ENCODE data around the gene SRSF1.

The SRSF1 gene

DNA sequence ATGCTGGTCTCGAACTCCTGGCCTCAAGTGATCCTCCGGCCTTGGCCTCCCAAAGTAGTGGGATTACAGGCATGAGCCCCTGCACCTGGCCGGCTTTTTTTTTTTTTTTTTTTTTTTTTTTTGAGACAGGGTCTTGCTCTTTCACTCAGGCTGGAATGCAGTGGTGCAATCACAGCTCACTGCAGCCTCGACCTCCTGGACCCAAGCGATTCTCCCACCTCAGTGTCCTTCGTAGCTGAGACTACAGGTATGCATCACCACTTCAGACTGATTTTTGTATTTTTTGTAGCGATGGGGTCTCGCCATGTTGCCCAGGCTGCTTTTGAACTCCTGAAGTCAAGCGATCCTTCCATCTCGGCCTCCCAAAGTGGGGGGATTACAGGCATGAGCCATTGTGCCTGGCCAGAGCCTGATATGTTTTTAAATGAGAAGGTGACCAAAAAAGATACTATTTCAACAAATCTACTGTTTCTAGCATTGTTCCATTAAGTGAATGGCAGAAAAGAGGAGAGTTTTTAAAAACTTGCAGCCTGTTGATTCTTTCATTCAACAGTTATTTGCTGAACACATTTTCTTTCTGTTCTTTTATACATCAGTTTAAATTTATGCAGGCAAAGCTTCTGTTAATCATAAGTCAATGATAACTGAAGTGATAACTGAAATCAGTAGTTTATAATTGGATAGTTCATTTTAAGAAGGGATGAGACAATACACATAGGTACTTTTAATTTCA, 3.2 kb upstream of the SRSF1 start:
- ATAC-seq (no peak), DNase-seq (no peak)

DNA sequence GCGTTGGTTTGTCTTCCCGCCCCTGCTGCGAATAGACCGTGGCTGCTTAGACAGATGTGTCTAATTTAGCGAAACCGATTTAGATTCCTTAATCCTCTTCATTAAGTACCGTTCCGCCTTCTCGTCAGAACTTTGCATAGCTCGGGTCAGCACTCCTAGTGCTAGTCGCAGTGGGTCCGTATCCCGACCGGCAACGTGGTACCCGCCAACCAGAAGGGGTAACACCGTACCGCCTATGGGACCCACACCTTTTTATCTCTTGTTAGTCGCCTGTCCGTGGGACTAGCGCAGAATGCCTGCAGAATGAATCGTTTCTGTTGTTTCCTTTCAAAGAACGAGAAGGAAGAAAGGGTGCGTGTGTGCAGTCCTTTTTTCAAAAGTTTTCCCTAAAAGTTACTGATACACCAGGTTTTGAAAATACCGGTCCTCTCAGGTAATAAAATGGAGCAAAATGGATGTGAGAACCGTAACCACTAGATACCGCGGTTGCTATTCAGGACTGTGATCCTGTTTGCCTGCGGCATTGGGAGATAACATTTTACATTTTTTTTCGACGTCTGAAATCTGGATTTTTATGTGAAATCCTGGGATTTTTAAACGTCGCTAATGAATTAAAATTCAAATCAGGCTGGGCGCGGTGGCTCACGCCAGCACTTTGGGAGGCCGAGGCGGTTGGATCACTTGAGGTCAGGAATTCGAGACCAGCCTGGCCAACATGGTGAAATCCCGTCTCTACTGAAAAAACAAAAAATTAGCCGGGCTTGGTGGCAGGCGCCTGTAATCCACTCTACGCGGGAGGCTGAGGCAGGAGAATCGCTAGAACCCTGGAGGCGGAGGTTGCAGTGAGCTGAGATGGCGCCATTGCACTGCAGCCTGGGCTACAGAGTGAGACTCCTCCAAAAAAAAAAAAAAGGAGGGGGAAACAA, 998 bp upstream of the SRSF1 start:
- peak; percentile 14 for DNase-seq
- ATAC-seq, result peak; percentile 29

DNA sequence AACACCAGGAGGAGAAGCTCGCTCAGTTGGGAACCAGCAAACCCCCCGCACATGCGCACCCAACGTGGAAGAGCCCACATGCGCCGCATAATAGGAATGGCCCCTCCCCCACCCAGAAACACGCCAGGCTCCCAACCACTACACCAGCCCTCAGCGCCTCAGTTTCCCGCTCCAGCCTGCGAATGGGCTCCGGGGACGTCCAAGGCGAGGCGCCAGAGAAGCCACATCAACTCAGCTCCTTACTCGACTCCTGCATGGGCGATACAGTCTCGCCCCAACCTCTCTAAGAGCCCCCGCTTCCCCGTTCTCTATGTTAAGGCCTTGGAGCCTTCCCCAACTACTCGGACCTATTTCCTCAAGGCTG, 504 bp downstream of the SRSF1 start:
- ATAC-seq (peak; percentile 40), DNase-seq (peak; percentile 81)

DNA sequence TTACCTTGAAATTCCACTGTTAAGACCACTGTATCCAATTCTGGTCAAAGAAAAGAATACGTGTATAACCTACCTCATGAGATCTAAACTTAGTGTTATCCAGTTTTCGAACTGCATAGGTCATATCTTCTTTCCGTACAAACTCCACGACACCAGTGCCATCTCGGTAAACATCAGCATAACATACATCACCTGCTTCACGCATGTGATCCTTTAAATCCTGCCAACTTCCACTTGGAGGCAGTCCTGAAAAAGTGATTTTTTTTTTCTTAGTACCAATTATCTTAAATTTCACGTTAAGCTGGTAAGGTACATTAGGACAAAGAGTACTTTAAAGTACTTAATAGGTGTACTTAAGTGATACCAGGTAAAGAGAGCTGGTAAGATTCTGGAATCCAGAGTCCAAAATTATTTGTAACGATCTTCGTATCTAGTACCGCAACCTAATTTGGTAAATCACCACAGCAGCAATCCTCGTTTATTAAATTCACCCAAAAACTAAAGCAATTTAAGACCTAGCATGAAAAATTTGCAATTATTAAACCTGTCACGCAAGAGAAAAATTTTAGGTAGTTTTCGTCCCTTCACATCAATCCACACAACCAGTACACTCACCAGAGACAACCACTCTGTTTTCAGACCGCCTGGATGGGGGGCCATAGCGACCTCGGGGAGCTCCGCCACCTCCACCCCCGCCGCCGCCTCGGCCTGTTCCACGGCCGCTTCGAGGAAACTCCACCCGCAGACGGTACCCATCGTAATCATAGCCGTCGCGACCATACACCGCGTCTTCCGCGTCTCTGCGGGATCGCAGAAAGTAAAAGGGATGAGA, 1.1 kb downstream of the SRSF1 start:
- peak; percentile 2 for ATAC-seq
- no peak for DNase-seq

DNA sequence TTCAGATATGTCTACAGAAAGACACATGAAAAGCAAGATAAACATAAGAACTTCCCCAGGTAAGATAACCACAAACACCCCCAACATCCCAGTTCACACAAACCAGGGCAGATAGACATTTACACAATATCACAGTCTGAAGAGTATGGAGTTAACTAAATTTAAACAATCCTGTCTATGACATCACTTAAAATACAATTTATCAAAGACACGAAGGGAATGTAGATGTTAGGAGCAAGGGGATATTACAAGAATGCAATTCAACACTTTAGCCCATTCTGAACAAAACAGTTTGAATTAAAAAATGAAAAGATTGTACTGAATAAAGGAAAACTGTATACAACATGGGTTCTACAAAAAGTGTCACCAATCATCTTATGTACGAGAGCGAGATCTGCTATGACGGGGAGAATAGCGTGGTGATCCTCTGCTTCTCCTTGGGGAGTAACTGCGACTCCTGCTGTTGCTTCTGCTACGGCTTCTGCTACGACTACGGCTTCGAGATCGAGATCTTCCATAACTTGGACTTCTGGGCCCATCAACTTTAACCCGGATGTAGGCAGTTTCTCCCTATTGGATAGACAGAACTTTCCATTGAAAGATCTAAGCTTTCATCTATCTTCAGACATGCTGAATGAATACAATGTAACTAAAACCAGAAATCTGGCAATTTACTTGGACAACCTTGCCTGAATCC, 1.9 kb downstream of the SRSF1 start:
- ATAC-seq (no peak), DNase-seq (no peak)

DNA sequence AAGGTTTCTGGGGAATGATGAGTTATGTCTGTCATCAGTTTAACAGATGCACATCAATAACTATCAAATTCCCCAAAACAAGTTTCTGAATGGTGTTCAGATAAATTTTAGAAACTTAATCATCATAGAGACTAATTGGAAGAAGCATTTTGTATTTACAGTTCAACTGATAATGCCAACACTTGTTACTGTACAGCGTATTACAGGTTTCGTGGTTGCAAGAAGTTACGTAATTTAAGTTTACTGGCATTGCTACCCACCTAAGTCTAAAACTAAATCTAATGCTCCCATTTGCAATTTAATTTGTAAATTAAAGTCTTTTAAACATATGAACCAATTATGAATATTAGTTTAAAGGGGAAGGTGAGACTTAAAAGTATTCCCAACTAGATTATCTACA, 3.0 kb downstream of the SRSF1 start:
- DNase-seq (no peak), ATAC-seq (no peak)

DNA sequence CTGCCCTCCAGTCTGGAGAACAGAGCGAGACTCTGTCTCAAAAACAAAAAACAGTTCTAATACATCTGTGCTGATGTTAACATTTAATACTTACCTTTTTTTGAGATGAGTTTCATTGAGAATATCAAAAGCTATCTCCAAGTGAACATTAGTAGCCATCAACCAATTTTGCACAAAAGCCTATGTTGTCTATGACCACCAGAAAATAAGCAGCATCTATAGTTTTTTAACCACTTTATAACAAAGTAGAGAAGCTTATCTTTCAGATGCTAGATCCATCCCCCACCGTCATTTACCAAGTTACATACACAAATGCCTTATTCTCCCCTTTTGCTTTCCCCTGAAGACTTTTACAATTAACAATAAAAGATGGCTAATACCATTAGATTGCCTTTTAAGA, 4.1 kb downstream of the SRSF1 start:
- no peak for DNase-seq
- no peak for ATAC-seq

DNA sequence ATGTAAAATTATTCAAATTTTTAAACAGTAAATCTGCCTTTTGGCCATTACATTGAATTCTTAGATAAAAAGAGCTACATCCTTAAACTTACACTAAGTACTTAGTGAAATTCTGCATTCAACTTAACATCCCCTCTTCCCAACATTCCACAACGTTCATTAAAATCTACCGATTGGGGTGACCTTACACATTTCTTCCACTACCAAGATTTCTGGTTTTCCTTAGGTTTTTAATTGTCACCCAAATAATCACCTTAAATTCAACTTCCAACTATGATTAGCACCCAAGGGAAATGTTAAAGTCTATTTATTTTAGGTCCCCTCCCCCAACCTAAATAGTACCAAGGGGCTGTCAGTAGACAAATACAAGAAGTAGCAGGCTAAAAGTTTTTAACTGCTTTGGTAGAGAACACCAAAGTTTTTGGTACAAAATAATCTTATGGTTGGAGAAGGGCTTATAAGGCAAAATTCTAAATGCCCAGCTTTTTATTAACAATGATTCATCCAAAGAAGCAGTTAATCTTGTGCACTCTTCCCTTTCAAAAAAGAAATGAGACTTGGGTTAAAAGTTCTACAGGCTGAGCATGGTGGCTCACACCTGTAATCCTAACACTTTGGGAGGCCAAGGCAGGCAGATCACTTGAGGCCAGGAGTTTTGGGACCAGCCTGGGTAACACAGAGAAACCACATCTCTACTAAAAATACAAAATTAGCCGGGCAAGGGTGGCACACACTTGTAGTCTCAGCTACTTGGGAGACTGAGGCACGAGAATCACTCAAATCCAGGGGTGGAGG, 4.7 kb downstream of the SRSF1 start:
- ATAC-seq (no peak), DNase-seq (no peak)

DNA sequence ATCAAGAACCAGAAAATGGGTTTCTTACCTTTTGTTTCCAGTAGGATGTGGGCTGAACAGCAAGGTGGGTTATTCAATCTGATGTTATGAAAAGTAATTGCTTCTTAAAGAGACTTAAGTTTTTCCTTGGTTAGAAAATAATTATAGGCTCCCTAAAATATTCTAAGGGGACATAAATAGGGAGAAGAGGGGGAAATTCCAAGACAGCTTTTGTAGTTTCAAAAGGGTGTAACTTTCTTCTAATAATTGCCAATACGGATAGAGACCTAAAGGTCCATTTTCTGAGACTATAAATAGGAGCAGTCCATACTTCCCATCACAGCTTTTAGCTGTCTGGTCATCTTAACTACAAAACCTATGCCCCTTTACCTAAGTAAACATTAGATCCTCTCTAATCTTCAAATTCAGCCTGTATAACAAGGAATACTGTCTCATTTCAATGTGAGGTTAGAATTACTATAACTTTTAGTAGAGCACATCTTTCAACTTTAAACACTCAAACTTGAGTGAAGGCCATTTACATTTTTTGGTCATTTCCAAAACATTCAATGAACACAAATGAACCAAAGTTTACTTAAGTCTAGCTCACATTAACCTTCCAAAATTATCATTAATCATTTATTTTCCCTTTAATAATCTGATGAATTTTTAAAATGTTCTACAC, 5.5 kb downstream of the SRSF1 start:
- no peak for ATAC-seq

DNA sequence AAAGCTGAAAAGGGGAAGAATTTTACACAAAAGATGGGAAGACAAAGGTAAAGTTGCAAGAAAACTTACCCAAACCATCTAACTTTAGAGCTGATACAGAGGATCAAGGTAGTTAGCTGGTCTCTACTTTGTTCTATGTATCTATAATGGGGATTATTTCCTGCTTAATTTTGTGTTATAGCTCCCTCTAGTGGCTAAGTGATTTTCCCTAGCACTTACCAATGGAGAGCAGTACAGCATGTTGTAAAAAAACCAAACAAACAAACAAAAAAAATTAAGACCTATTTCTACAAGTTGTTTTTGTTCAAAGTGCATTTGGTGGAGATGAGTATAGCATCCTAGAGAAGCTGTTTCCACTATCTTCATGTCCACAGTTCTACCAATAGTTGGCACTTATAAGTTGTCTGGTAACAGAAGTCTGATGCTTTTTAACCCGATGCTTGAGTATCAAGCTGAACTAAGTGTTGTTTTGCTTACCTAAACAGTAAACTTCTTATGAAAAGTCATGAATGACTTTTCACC, 7.5 kb downstream of the SRSF1 start:
- ATAC-seq (peak; percentile 62), DNase-seq (no peak)

More for the DNA sequence above, 5.5 kb downstream of the SRSF1 start:
- DNase-seq, result no peak

DNA sequence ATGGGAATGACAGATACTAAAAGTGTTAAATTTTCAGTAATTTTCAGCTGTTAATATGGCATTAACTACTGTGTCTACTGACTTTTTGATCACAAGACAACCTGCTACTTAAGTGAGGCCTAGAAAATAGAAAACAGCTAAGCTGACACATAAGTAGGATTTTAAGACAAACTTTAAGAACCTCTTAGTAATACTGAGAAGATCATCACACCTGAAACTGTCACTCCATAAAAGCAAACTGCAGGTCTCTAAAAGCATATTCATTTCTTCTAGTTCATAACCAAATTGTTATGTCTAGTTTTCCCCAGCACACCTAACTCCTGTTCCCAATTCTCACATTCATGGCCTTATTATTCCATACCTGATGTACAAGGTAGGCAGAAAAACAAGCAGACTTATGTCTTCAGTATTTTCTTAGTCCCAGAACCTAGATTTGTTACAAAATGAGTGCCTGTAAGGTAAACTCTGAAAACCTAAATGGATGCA, 8.0 kb downstream of the SRSF1 start:
- ATAC-seq, result no peak

DNA sequence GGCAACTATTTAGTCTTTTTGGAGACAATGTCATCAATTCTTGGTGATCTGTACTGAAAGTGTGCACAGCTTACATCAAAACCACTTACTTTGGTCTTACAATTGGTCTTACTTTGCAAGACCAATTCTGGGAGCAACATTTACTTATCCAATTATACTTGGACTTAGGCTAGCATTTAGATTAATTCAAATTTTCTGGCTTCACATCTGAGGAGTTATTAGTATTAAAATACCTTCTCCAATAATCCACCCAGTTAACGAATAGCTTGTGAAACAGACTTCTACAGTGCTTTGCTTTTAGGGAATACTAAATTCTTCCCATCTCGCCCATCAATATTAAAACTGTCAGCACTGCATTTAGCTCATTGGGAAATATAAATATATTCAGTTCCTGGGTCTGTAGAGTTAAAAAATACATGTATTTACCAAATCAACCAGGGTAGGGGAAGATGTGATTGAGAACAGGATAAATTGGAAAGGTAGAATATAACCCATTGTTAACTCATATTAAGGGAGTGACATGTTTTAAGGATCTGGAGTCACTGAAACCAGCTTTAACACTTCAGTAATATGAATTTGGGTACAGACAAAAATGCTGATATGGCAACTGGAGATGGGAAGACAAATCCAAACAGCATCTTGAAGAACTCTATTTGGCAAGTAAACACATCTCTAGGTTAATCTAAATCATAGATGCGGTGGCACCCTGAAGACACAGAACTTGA, 9.8 kb downstream of the SRSF1 start:
- ATAC-seq, result no peak
- no peak for DNase-seq

More for the DNA sequence above, 8.0 kb downstream of the SRSF1 start:
- no peak for DNase-seq

DNA sequence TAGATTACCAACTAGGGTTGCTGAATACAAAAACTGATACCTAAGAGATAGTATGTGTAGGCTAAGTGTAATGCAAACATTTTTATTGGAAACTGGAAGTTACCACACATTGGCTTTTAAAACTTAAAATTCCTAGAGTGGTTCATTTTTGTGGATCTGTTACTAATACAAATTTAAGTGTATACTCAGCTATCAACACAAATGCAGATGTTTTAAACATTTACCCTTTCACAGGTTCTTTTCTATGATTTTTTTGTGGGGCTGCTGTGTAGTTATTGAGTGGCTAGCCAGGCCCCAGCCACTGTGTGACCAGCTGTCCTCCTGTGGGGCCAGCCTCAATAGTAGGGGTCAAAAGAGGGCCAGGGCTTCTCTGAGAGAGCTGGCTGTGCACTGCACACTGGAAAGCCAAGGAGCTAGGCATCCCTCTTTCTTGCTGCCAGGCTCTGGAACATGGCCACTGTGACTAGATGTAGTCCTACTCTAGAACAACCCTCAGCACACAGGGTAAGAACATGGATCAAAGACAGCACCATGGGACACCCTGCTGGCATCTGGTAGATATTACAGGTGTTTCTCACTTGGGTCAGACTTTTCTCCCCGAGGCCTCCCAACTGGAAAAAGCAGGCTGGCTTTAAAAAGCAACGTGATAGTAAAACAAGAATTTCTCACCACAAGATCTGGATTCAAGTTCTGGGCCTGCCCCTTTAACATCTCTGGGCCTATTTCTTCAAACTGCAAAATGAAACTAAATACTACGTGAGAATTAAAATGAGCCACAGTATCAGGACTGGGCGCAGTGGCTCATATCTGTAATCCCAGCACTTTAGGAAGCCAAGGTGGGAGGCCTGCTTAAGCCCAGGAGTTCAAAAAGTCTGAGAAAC, 11.7 kb downstream of the SRSF1 start:
- DNase-seq (peak; percentile 50), ATAC-seq (peak; percentile 85)

DNA sequence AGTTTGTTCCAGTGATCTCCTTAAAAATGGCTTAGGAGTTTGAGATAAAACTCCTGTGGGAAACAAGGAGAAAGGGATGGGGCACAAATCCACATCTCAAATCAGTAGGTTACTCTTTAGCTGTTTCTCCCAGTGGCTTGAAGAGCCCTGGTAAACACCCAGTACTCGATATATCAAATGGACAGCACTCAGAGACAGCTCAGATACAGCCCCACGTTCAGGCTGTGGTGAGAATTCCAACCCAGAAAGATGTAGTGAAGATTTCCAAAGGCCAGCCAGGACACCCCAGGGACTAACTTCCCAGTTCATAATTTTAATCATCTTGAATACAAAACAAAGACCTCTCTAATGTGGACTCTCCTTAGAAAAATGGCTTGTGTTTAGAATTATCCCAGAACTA, 12.6 kb downstream of the SRSF1 start:
- ATAC-seq (no peak), DNase-seq (no peak)

DNA sequence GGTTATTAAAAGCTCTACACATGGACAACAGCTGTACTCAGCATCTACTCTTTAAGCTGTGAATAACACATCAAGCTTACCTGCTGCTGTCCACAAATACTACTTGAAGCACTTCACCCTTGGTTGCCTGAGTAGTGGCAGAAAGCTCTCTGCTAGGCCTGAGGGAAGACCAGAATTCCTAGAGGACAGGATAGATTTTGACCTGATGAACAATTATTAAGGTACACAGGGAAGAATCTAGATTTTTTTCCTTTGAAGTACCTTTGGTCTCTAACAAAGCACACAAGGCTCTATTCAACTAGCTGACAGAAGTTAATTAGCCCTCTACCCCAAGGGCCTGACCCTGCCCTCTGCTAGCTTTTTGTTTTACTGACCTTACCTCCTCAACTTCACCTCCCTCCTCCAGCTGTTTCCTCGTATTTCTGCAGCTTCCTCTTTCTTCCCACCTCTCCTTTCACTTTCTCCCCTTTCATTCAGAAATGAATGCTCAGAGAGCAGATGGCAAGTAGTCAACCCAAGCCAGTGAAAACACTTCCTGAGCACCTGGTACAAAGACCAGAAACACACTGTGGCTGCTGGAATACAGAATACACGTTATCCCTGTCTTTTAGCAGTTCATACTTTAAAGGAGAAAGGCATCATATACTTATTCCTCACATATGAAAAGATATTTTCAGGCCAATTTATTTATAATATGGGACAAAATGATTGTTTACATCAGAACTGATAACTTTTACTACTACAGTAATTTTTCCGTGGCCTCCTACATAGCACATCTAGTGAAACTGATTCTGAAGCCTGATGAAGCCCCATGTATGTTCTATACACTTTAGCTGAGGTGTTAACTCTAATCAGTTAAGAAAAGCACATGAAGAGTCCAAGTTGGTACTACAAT, 13.3 kb downstream of the SRSF1 start:
- no peak for ATAC-seq
- DNase-seq, result no peak

DNA sequence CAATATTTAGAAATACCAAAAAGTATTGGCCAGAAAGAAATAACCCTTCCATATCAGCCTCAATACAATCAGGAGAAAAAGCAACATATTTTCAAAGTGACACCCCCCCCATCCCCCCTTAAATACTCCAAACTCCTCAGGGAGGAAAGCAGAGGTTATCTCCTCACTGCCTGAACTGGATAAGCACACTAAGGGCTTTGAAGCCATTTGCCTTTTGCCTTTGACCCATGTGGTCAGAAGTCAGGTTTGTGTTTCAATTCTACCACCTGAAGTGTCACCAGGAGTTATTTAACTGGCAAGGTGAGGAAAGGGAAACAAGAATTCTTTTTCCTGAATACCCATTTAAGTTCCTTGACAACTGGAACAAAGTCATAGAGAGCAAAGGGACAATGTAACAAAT, 15.5 kb downstream of the SRSF1 start:
- ATAC-seq, result no peak

DNA sequence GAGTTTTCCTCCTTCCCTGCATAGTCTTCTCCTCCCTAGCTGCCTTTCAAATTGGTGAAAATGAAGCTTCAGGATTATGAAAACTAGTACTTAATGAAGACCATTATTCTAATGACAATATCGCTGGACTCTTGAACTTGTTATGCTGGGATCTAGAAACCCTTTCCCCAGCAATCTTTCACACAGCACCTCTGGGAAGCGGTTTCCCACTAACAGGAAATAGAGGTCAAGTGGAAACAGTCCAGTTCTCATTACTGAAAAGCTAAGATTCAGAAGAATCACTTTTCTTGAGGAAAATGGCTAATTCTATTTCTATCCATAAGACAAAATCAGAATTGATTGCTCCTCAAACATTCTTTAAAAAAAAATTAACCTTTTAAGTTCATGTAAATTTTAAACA, 17.0 kb downstream of the SRSF1 start:
- DNase-seq, result no peak
- no peak for ATAC-seq

More for the DNA sequence above, 15.5 kb downstream of the SRSF1 start:
- DNase-seq, result no peak
